OCI-LY7 (cell line): ENCODE data around the gene NEK2. TPM values are rescaled to one million over a fixed set of nuclear protein-coding genes. Genes with fewer than 3 reads are reported as not detected.

Source experiments
- BruUV-seq: library from RNA; stranded (reverse); fragments of 400-500 nt; replicated peaks from 2 replicates; lab custom pipeline; 2021; lab: Mats Ljungman, UMichigan
- CTCF ChIA-PET: fragments of 300-600 bp; sonication (Branson Sonifier 250); formaldehyde crosslinking; loops from one replicate; lab custom pipeline; 2022; ENCODE audit warnings: antibody characterized with exemption; ENCODE audit not compliant: unreplicated experiment; lab: Charles Lee
- POLR2A ChIA-PET: fragments of 300-600 bp; sonication (Branson Sonifier 250); formaldehyde crosslinking; loops from one replicate; lab custom pipeline; 2022; ENCODE audit warnings: antibody characterized with exemption; lab: Charles Lee
- DNase-seq: peaks from one replicate; pipeline ENCODE4 v3.0.0-alpha.2; 2015; ENCODE audit warnings: low spot score
- H2AFZ ChIP-seq: fragments of 200-600 bp; sonication (generic), shearing (Covaris generic); 2 replicates; pipeline ENCODE4 v1.6.1; 2014; ENCODE audit warnings: mild to moderate bottlenecking, antibody characterized with exemption, low read length, moderate library complexity
- H3K27ac ChIP-seq: fragments of 200-600 bp; sonication (generic); 2 replicates; pipeline ENCODE4 v1.5.1; 2014; ENCODE audit warnings: mixed run types, low read depth, mild to moderate bottlenecking, moderate library complexity, low read length, inconsistent platforms; ENCODE audit not compliant: poor library complexity, severe bottlenecking
- H3K36me3 ChIP-seq: fragments of 200-600 bp; sonication (generic); 2 replicates; pipeline ENCODE4 v1.6.1; 2014; ENCODE audit warnings: mild to moderate bottlenecking, antibody characterized with exemption, low read length, moderate library complexity, mixed read lengths; ENCODE audit not compliant: insufficient read depth
- H3K4me1 ChIP-seq: fragments of 200-600 bp; sonication (generic); 2 replicates; pipeline ENCODE4 v1.5.1; 2014; ENCODE audit warnings: mild to moderate bottlenecking, low read length; ENCODE audit not compliant: insufficient read depth, poor library complexity, severe bottlenecking
- H3K4me2 ChIP-seq: fragments of 200-600 bp; sonication (generic); 2 replicates; pipeline ENCODE4 v1.6.1; 2014; ENCODE audit warnings: mild to moderate bottlenecking, low read length
- H3K4me3 ChIP-seq: fragments of 200-600 bp; sonication (generic); 2 replicates; pipeline ENCODE4 v1.5.1; 2014; ENCODE audit warnings: mild to moderate bottlenecking, low read depth, low read length; ENCODE audit not compliant: poor library complexity, severe bottlenecking
- H3K79me2 ChIP-seq: fragments of 200-600 bp; sonication (generic); 2 replicates; pipeline ENCODE4 v1.6.1; 2016; ENCODE audit warnings: low read depth, mild to moderate bottlenecking, low read length, moderate library complexity, mixed read lengths; ENCODE audit not compliant: insufficient read depth
- H3K9me2 ChIP-seq: fragments of 200-600 bp; sonication (generic); 2 replicates; pipeline ENCODE4 v1.6.1; 2016; ENCODE audit warnings: mild to moderate bottlenecking, low read length, mixed read lengths; ENCODE audit not compliant: insufficient read depth
- H3K9me3 ChIP-seq: fragments of 200-600 bp; sonication (generic); 2 replicates; pipeline ENCODE4 v1.6.1; 2014; ENCODE audit warnings: mild to moderate bottlenecking, mixed run types, low read length, mixed read lengths
- H4K20me1 ChIP-seq: fragments of 200-600 bp; sonication (generic); 2 replicates; pipeline ENCODE4 v1.6.1; 2014; ENCODE audit warnings: mild to moderate bottlenecking, antibody characterized with exemption, low read length, moderate library complexity, mixed read lengths; ENCODE audit not compliant: insufficient read depth
- EZH2phosphoT487 ChIP-seq: fragments of 200-600 bp; sonication (generic); IDR thresholded peaks from 2 replicates; pipeline ENCODE4 v1.6.1; 2018; ENCODE audit warnings: low read depth, borderline replicate concordance, mild to moderate bottlenecking, mixed run types, antibody characterized with exemption, low read length, moderate library complexity, mixed read lengths
- intact Hi-C: fragments of 100-400 bp; cut with micrococcal nuclease; formaldehyde crosslinking; loops from one replicate; pipeline ENCODE4 v1.10.0; 2022; ENCODE audit not compliant: unreplicated experiment
- total RNA-seq, 2 experiments: library from RNA; depleted of rRNA in 1 of 2; stranded (reverse); fragments of >200 nt in 1 of 2; shearing (Covaris generic) in 1 of 2; gene quantifications; 2 replicates each; pipeline ENCODE4 v1.2.3, GENCODE V29; 2014 to 2022
- TF ChIP-seq, protein P1 (sequence below): fragments of 200-600 bp; sonication (generic); conservative IDR thresholded peaks from 2 replicates; pipeline ENCODE4 v1.5.1; 2014; ENCODE audit warnings: mild to moderate bottlenecking, antibody characterized with exemption, low read length, moderate library complexity, mixed read lengths

The NEK2 gene
- total RNA-seq, 2 experiments from 2014 or later = 55.9 to 69.0 TPM

DNA sequence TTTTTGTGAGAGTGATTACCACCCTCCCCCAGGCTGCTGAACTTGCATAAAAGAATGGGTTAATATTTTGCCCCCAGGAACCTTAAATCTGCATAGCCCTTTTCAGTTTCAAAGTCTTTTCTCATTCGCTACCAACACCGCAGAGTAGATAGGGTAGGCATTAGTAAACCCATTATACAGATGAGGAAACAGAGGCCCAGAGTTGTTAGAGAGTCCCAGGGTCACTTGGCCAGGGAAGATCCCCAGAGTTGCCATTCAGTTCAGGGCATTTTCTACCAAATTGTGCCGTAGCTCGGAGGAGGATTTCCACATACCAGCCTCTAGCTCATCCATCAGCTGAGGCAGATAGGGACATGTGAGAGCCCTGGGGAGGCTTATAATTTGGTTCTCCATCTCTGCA lies 40.5 kb downstream of the NEK2 start:
- DNase-seq = no peak
- intact Hi-C loops = no loop called here
- H3K4me3 ChIP-seq = no peak overlapping the region
- no peaks in the 10 kb centered on the region for H4K20me1 ChIP-seq
- H3K9me3 ChIP-seq = no peaks in the 10 kb centered on the region
- TF ChIP-seq EZH2phosphoT487 = no peak
- TF ChIP-seq, protein P1, sequence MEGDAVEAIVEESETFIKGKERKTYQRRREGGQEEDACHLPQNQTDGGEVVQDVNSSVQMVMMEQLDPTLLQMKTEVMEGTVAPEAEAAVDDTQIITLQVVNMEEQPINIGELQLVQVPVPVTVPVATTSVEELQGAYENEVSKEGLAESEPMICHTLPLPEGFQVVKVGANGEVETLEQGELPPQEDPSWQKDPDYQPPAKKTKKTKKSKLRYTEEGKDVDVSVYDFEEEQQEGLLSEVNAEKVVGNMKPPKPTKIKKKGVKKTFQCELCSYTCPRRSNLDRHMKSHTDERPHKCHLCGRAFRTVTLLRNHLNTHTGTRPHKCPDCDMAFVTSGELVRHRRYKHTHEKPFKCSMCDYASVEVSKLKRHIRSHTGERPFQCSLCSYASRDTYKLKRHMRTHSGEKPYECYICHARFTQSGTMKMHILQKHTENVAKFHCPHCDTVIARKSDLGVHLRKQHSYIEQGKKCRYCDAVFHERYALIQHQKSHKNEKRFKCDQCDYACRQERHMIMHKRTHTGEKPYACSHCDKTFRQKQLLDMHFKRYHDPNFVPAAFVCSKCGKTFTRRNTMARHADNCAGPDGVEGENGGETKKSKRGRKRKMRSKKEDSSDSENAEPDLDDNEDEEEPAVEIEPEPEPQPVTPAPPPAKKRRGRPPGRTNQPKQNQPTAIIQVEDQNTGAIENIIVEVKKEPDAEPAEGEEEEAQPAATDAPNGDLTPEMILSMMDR = no peak
- ChIA-PET POLR2A (interaction anchor here (1.1 kb wide), 1 partner anchor 18 kb away, joined by 3 read pairs; no protein-coding TSS in a partner anchor), CTCF (no interaction called here)
- H3K9me2 ChIP-seq = no peaks in the 10 kb centered on the region
- no peaks in the 10 kb centered on the region for H3K4me1 ChIP-seq
- no peaks in the 10 kb centered on the region for H3K36me3 ChIP-seq
- H2AFZ ChIP-seq = no peak overlapping the region
- BruUV-seq = no TSS peak
- H3K79me2 ChIP-seq = no peaks in the 10 kb centered on the region
- no peak overlapping the region for H3K4me2 ChIP-seq
- no peak overlapping the region for H3K27ac ChIP-seq

DNA sequence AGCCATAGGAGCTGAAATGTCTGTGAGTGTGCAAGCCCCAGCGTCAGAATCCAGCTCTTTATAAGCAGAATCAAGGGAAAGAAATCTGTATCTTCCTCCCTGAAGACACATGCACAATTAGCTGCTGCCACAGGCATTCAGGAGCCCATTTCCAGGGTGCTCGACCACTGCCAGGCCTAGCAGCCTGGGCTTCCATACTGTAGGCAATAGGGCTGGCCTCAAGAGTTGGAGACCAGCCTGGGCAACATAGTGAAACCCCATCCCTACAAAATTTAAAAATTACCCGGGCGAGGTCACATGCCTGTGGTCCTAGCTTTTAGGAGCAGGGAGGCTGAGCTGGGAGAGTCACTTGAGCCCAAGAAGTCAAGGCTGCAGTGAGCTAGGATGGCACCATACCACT lies 41.0 kb downstream of the NEK2 start:
- Histone ChIP-seq H3K9me3 (no peaks in the 10 kb centered on the region), H3K4me2 (no peak overlapping the region), H3K27ac (no peak overlapping the region), H3K36me3 (no peaks in the 10 kb centered on the region), H3K9me2 (no peaks in the 10 kb centered on the region), H3K79me2 (no peaks in the 10 kb centered on the region), H4K20me1 (no peaks in the 10 kb centered on the region), H2AFZ (no peak overlapping the region), H3K4me1 (no peaks in the 10 kb centered on the region), H3K4me3 (no peak overlapping the region)
- no peak for DNase-seq
- POLR2A ChIA-PET = interaction anchor here (1.1 to 1.3 kb wide), 2 partner anchors 18 to 31 kb away, joined by 3 to 4 read pairs; no protein-coding TSS in a partner anchor
- BruUV-seq = no TSS peak
- intact Hi-C loops = no loop called here
- TF ChIP-seq, protein P1 = no peak
- no peak for TF ChIP-seq EZH2phosphoT487
- CTCF ChIA-PET = no interaction called here

DNA sequence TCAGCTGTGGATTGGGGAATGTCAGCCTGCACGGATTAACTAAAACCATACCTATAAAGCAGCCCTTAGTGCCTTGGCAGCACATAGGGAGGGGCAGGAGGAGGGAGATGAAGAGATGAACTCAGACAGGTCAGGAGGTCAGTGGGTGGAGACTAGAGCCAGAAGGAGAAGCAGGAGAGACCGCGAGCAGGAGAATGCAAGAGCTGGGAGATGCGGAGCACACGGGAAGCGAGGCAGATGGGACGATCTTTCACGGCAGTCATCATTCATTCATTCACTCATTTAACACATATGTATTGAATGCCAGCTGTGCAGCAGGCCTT lies 41.9 kb downstream of the NEK2 start:
- no peaks in the 10 kb centered on the region for H4K20me1 ChIP-seq
- H3K9me2 ChIP-seq = no peaks in the 10 kb centered on the region
- POLR2A ChIA-PET = interaction anchor here (1.3 kb wide), 1 partner anchor 30 kb away, joined by 4 read pairs; no protein-coding TSS in a partner anchor
- H3K9me3 ChIP-seq = no peaks in the 10 kb centered on the region
- CTCF ChIA-PET = no interaction called here
- H2AFZ ChIP-seq = no peak overlapping the region
- intact Hi-C loops = no loop called here
- no peak overlapping the region for H3K4me3 ChIP-seq
- no peaks in the 10 kb centered on the region for H3K36me3 ChIP-seq
- H3K27ac ChIP-seq = no peak overlapping the region
- no peak for DNase-seq
- H3K4me1 ChIP-seq = no peaks in the 10 kb centered on the region
- no peaks in the 10 kb centered on the region for H3K79me2 ChIP-seq
- no peak for TF ChIP-seq EZH2phosphoT487
- TF ChIP-seq, protein P1 = no peak
- BruUV-seq = no TSS peak
- H3K4me2 ChIP-seq = no peak overlapping the region
